HG02588 (cell line): ENCODE data around the gene CTNNB1.
"Not testable (repeated sequence)": the region's sequence is repeated elsewhere in the genome, so short reads cannot be mapped to it uniquely, and the experiment has no call there.

Experiments
- ATAC-seq: cut with Tn5 transposase; IDR thresholded peaks from one replicate; pipeline ENCODE4 v1.9.1; 2021; ENCODE audit warnings: mild to moderate bottlenecking, moderate library complexity; ENCODE audit not compliant: unreplicated experiment

The CTNNB1 gene

GRCh38 chr3:41248525-41248924, 49.2 kb downstream of the CTNNB1 start:
- ATAC-seq = no peak

GRCh38 chr3:41249318-41249717, 50.0 kb downstream of the CTNNB1 start:
- ATAC-seq = no peak

GRCh38 chr3:41250825-41251224, 51.5 kb downstream of the CTNNB1 start:
- ATAC-seq = no peak

DNA sequence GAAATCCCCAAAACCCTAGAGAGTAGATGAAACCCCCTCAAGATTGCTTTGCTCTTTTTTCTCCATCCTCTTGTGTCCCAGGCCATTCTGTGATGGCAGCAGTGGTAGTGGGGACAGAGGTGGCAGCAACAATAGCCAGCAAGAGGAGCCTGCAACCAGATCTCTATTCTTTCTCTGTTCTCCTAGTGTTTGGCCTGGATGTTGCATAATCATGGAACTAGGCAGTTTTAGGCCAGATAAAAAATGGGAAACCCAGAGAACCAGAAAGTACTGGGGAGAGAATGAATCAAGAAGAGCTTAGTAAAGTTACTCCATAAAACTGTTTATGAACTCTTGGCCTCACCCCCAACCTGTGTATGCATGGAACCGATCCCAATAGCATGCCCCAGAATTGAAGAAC, 52.3 kb downstream of the CTNNB1 start:
- ATAC-seq = no peak

DNA sequence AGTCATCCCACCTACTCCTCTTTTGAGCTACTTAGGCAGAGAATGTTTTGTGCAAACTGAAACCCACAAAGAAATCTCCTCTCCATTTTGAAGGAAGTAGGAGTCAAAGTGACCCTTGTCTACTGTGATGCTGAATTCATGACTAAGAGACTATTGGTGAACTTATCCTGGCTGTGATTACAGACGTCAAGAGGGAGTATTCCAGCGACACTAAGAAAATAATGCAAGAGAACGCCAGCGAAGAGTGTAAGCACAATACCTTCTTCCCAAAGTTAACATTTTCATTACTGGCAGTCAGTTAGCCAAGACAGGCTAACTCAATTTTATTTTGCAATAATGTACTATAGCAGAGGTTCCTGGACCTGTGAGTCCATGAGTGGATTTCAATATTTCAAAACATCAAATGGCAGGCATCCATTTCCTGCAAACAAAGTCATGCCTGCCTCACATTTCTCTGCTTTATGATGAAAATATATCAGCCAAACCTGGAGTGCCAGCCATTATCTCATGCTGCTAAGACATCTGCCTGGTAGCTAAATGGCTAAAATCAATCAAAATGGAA, 59.0 kb downstream of the CTNNB1 start:
- no peak for ATAC-seq

- ATAC-seq = no peak
These were observed 60.3 kb downstream of the CTNNB1 start for GRCh38 chr3:41259449-41260062.

- ATAC-seq = no peak
These were observed 60.8 kb downstream of the CTNNB1 start for GRCh38 chr3:41260063-41260450.

DNA sequence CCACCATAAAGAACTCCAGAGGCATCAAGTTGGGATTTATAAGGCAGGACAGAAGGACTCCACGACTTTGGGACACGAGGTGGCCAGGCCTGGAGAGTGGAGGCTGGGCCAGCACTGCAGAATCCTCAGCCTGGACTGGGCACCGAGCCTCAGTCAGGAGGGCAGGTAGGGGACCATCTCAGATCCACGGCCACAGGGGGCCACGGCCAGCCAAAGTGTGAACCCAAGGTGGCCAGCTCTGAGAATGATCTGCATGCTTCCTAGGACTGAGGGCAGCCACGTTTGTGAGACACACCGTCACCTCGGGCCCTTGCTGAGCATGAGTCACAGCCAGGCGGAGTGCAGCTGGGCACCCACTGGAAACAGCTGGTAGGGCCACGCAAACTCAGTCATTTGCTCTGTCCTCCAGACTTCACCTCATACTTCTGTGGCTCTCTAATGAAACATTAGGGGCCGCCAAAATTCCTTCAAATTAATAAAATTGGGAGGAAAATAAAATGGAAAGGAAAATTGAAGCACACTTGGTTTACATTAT, 65.8 kb downstream of the CTNNB1 start:
- no peak for ATAC-seq

- ATAC-seq = no peak
These were observed 66.5 kb downstream of the CTNNB1 start for GRCh38 chr3:41265823-41266273.

DNA sequence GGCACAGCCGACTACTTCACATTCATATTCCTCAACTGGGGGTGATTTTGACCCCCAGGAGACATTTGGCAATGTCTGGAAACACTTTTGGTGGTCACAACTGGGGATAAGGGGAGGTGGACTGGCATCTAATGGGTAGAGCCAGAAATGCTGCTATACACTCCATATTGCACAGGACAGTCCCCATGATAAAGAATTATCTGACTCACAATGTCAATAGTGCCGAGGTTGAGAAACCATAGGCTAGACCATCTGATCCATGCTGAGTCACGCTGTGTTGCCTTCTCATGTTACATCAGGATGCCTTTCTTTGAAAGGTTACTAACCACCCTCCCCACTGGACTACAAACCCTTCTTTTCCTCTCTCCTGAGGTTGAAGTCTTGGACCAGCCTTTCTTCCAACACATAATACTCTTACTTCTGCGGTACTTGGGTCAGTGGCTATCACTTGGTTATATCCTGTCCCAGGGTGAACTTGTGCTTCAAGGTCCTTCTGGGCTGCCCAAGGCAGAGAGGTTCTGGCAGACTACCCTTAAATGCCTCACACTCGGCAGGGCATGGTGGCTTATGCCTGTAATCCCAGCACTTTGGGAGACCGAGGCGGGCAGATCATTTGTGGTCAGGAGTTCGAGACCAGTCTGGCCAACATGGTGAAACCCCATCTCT, 68.8 kb downstream of the CTNNB1 start:
- no peak for ATAC-seq

DNA sequence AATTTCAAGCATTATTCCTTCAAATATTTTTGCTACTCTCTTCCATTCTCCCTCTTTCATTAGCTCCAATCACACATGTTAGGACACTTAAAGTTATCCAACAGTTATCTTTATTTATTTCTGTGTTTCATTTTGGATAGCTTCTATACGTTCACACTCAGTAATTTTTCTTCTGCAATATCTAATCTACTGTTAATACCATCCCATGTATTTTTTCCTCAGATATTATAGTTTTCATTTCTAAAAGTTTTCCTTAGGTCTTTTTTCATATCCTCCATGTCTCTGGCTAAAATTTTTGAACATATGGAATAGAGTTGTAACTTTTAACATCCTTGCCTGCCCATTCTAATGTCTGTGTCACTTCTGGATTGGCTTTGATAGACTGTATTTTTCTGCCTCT, 73.4 kb downstream of the CTNNB1 start:
- ATAC-seq = no peak

DNA sequence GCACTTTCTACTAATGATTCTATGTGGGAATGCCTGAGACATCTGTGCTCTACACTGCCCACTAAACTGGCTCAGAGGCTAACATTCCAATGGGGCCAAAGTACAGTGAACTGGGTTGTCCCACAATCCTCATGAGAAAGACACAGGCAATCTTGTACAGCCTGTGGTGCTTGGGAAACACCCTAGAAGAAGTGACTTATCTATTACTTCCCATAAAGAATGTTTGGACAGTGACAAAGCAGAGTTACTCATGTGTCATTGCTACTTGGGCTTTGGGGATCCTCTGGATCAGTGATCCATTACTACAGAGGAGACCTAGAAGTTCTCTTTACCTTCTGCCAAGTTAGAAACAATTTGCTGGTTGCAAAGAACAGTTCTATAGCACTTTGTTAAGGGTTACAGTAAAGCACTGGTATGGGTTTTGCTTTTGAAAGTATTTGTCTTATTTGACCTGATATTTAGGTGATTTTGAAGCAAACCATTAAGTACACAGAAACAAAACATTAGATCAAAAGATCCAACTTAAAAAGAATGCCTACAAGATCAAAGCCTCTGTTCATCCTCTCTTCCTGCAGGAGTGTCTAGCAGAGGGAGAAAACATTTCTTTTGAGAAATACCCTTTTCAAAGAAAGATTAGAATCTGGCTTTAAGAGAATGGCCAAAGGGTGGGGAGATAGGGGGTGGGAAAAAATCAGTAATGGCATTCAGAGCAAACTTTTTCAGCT, 75.8 kb downstream of the CTNNB1 start:
- no peak for ATAC-seq

DNA sequence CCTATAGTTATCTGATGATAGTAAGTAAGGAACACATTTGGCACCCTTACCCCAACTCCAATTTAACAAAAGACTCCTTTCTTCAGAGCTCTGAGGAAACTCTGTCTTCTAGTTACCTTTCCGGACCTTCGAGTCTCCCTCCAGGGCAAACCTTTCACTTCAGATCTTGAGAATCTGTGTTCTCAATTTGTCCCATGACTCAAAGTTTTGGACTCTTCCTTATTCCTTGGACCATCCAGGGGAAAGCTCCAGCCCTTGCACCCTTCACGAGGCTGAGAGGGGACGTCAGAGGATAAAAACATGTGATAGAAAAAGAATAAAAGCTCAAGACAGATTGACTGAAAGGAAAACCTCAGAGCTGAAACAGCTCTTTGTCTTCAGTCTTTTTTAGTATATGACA, 76.9 kb downstream of the CTNNB1 start:
- no peak for ATAC-seq

- no peak for ATAC-seq
These were observed 78.6 kb downstream of the CTNNB1 start for GRCh38 chr3:41277790-41278465.

- not testable (repeated sequence) for ATAC-seq
These were observed 85.6 kb downstream of the CTNNB1 start for GRCh38 chr3:41284934-41285333.

- ATAC-seq = no peak
These were observed 87.0 kb downstream of the CTNNB1 start for GRCh38 chr3:41286305-41286704.

DNA sequence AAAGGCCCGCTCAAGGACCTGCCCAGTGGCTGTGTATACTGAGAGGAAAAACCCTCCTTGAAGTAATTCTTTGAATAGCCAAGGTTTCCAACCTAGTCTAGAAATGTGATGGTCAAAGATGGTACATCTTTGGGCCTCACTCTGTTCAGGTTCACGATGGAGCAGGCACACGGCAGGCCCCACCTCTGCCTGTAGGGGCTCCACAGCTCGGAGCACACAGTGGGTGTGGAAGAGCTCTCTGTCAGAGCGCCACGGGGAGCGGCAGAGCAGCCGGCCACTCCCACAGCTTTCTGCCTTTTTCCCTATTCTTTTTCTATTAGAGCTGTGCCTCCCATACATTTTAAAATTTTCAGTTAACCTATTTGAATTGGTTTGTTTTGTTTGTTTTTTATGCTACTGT, 89.5 kb downstream of the CTNNB1 start:
- ATAC-seq = no peak
